Activated gamma-delta T cell treated with anti-CD3 and anti-CD28 coated beads, Interleukin-2, amount 50 U/mL, for 16 hours (primary cell): ENCODE data around the gene MRPL17.

Experiments used
- DNase-seq: peaks from one replicate; pipeline ENCODE4 v3.0.0-alpha.2; 2020; ENCODE audit warnings: low read depth

The MRPL17 gene

GRCh38 chr11:6632116-6633073, 50.7 kb downstream of the MRPL17 start:
- no peak for DNase-seq

GRCh38 chr11:6631361-6631890, 51.7 kb downstream of the MRPL17 start:
- DNase-seq: no peak

GRCh38 chr11:6630632-6631291, 52.4 kb downstream of the MRPL17 start:
- no peak for DNase-seq
